Measurements from ENCODE around the gene SAT2. TPM values are rescaled to one million over a fixed set of nuclear protein-coding genes. Genes with fewer than 3 reads are reported as not detected.

Gene SAT2
- total RNA-seq, 1 donor from 2014 or later, result 47.2 TPM

DNA sequence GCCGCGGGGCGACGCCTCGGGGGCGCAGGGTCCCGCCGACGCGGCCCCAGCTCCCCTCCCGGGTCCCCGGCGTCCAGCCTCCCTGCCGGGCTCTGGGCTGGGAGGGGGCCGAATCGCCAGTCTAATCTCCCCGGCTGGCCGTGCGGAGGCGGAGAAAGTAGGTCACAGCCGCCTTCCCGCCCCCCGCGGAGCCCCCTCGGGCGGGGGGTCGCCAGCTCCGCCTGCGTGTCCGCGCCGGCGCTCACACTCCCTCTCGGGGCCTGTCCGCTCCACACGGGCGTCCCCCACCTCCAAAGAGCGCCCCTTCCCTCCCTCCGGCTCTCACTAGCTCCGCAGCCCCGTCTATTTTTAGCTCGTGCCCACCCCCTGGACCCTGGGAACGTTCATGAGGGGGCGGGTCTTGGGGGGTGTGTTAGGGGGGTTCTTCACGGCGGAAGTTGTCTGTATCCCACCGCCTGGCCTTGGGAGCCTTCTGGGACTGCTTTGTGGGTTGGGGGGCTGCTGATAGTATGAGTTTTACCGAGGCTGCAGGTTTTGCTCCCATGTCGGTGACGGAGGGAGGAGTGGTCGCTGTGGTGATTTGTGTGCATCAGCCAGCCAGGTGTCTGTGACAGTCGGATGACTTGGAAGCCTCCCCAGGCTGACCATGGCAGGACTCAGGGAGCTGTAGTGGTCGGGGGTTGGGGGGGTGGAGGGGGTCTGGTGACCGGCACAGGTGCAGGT lies 24.2 kb upstream of the SAT2 start:
- peaks cover 4% of the 10 kb centered on the region for H3K9me3 Mint-ChIP-seq (ENCODE audit: unreplicated experiment)
- Histone ChIP-seq H3K4me2 (ENCODE audit: low read length) (peak overlapping the region; percentile 83), H4K20me1 (ENCODE audit: insufficient read depth, low read length) (no peaks in the 10 kb centered on the region), H3K79me2 (ENCODE audit: insufficient read depth, low read length) (no peaks in the 10 kb centered on the region), H3K27me3 (ENCODE audit: insufficient read depth, low read length) (peaks cover 46% of the 10 kb centered on the region), H3K36me3 (ENCODE audit: insufficient read depth, low read length) (no peaks in the 10 kb centered on the region), H3K4me1 (ENCODE audit: insufficient read depth, low read length) (peaks cover 8% of the 10 kb centered on the region), H2AFZ (ENCODE audit: low read depth, low read length) (no peak overlapping the region), H3K9me3 (ENCODE audit: insufficient read depth, low read depth, low read length) (no peaks in the 10 kb centered on the region), H3K27ac (ENCODE audit: low read depth, low read length) (no peak overlapping the region), H3K9ac (ENCODE audit: low read length) (no peak overlapping the region), H3K4me3 (ENCODE audit: insufficient read depth, low read depth, low read length) (peak overlapping the region; percentile 23)
- peaks cover 42% of the 10 kb centered on the region for H3K27me3 Mint-ChIP-seq (ENCODE audit: low read depth, unreplicated experiment)
- TF ChIP-seq EZH2 (IDR thresholded peaks at IDR 0.05; ENCODE audit: insufficient read depth, low read length), result peak; percentile 98
- TF ChIP-seq, protein P1, sequence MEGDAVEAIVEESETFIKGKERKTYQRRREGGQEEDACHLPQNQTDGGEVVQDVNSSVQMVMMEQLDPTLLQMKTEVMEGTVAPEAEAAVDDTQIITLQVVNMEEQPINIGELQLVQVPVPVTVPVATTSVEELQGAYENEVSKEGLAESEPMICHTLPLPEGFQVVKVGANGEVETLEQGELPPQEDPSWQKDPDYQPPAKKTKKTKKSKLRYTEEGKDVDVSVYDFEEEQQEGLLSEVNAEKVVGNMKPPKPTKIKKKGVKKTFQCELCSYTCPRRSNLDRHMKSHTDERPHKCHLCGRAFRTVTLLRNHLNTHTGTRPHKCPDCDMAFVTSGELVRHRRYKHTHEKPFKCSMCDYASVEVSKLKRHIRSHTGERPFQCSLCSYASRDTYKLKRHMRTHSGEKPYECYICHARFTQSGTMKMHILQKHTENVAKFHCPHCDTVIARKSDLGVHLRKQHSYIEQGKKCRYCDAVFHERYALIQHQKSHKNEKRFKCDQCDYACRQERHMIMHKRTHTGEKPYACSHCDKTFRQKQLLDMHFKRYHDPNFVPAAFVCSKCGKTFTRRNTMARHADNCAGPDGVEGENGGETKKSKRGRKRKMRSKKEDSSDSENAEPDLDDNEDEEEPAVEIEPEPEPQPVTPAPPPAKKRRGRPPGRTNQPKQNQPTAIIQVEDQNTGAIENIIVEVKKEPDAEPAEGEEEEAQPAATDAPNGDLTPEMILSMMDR (IDR thresholded peaks at IDR 0.05; ENCODE audit: insufficient read depth, low read depth, low read length), result no peak
- peaks cover 2% of the 10 kb centered on the region for H3K36me3 Mint-ChIP-seq (ENCODE audit: low read depth, unreplicated experiment)
- no peak overlapping the region for H3K4me3 Mint-ChIP-seq (ENCODE audit: unreplicated experiment)
- DNase-seq (ENCODE audit: low read depth) (no peak), FAIRE-seq (no peak)
- no peak overlapping the region for H3K27ac Mint-ChIP-seq (ENCODE audit: unreplicated experiment)
- peaks cover 6% of the 10 kb centered on the region for H3K4me1 Mint-ChIP-seq (ENCODE audit: low read depth, unreplicated experiment)

DNA sequence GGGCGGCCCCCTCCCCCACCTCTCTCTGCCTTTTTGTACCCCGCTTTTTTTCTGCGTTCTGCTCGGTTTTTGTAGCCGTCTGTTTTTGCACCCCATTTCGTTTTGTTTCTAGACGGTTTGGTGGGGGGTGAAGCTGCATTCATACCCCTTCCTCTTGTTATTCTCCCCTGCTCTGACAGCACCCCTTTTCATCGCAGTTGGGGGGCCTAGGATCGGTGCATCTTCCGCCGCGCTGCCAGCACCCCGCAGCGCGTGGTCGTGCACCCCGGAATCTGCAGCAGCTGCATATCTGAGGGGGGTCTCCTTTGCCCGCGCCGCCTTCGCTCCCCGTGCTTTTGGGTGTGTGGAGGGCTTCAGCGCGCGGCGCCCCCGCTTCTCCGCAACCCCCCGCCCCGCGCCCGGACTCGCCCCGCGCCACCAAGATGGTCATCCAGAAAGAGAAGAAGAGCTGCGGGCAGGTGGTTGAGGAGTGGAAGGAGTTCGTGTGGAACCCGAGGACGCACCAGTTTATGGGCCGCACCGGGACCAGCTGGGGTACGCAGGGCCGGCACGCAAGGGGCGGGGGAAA lies 23.6 kb upstream of the SAT2 start:
- Mint-ChIP-seq H3K4me3 (ENCODE audit: unreplicated experiment) (peak overlapping the region; percentile 79), H3K4me1 (ENCODE audit: low read depth, unreplicated experiment) (peaks cover 4% of the 10 kb centered on the region), H3K9me3 (ENCODE audit: unreplicated experiment) (peaks cover 4% of the 10 kb centered on the region), H3K27ac (ENCODE audit: unreplicated experiment) (no peak overlapping the region), H3K27me3 (ENCODE audit: low read depth, unreplicated experiment) (peaks cover 48% of the 10 kb centered on the region), H3K36me3 (ENCODE audit: low read depth, unreplicated experiment) (peaks cover 2% of the 10 kb centered on the region)
- peak overlapping the region; percentile 33 for H3K4me3 ChIP-seq (ENCODE audit: insufficient read depth, low read depth, low read length)
- no peak for DNase-seq (ENCODE audit: low read depth)
- H3K27me3 ChIP-seq (ENCODE audit: insufficient read depth, low read length), result peaks cover 46% of the 10 kb centered on the region
- no peaks in the 10 kb centered on the region for H3K9me3 ChIP-seq (ENCODE audit: insufficient read depth, low read depth, low read length)
- FAIRE-seq, result no peak
- H3K79me2 ChIP-seq (ENCODE audit: insufficient read depth, low read length), result no peaks in the 10 kb centered on the region
- TF ChIP-seq, protein P1 (IDR thresholded peaks at IDR 0.05; ENCODE audit: insufficient read depth, low read depth, low read length), result no peak
- TF ChIP-seq EZH2 (IDR thresholded peaks at IDR 0.05; ENCODE audit: insufficient read depth, low read length), result no peak
- peaks cover 8% of the 10 kb centered on the region for H3K4me1 ChIP-seq (ENCODE audit: insufficient read depth, low read length)
- no peak overlapping the region for H2AFZ ChIP-seq (ENCODE audit: low read depth, low read length)
- no peaks in the 10 kb centered on the region for H3K36me3 ChIP-seq (ENCODE audit: insufficient read depth, low read length)
- H3K4me2 ChIP-seq (ENCODE audit: low read length), result peak overlapping the region; percentile 83
- no peak overlapping the region for H3K9ac ChIP-seq (ENCODE audit: low read length)
- H3K27ac ChIP-seq (ENCODE audit: low read depth, low read length), result no peak overlapping the region
- H4K20me1 ChIP-seq (ENCODE audit: insufficient read depth, low read length), result no peaks in the 10 kb centered on the region
